HG03139 (cell line): Measurements from ENCODE around the gene INHBC.

Source experiments
- ATAC-seq: cut with Tn5 transposase; IDR thresholded peaks from one replicate; pipeline ENCODE4 v1.9.1; 2021; ENCODE audit not compliant: unreplicated experiment

Gene INHBC

DNA sequence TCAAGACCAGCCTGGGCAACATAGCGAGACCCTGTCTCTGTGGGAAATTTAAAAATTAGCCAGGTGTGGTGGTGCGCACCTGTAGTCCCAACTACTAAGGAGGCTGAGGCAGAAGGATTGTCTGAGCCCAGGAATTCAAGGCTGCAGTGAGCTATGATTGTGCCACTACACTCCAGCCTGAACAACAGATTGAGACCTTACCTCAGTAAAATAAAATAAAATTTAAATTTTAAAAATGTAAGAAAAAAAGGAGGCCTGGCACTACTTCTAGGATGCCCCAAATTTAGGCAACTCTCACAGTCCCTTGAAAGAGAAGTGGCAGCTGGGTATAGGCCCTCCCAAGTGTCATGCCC lies 19.6 kb downstream of the INHBC start:
- ATAC-seq: no peak

- ATAC-seq: no peak
Measured at GRCh38 chr12:57454566-57455373, 20.2 kb downstream of the INHBC start, which contains the start of gene INHBE. Gene INHBE, plus strand, starts transcription at chr12:57455307. Its CDS starts 230 bp downstream, at chr12:57455537.

GRCh38 chr12:57455374-57456144 lies 21.0 kb downstream of the INHBC start:
- no peak for ATAC-seq

DNA sequence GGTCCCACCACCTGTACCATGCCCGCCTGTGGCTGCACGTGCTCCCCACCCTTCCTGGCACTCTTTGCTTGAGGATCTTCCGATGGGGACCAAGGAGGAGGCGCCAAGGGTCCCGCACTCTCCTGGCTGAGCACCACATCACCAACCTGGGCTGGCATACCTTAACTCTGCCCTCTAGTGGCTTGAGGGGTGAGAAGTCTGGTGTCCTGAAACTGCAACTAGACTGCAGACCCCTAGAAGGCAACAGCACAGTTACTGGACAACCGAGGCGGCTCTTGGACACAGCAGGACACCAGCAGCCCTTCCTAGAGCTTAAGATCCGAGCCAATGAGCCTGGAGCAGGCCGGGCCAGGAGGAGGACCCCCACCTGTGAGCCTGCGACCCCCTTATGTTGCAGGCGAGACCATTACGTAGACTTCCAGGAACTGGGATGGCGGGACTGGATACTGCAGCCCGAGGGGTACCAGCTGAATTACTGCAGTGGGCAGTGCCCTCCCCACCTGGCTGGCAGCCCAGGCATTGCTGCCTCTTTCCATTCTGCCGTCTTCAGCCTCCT lies 21.6 kb downstream of the INHBC start:
- no peak for ATAC-seq

DNA sequence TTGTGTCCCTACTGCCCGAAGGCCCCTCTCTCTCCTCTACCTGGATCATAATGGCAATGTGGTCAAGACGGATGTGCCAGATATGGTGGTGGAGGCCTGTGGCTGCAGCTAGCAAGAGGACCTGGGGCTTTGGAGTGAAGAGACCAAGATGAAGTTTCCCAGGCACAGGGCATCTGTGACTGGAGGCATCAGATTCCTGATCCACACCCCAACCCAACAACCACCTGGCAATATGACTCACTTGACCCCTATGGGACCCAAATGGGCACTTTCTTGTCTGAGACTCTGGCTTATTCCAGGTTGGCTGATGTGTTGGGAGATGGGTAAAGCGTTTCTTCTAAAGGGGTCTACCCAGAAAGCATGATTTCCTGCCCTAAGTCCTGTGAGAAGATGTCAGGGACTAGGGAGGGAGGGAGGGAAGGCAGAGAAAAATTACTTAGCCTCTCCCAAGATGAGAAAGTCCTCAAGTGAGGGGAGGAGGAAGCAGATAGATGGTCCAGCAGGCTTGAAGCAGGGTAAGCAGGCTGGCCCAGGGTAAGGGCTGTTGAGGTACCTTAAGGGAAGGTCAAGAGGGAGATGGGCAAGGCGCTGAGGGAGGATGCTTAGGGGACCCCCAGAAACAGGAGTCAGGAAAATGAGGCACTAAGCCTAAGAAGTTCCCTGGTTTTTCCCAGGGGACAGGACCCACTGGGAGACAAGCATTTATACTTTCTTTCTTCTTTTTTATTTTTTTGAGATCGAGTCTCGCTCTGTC lies 22.3 kb downstream of the INHBC start:
- ATAC-seq: no peak

DNA sequence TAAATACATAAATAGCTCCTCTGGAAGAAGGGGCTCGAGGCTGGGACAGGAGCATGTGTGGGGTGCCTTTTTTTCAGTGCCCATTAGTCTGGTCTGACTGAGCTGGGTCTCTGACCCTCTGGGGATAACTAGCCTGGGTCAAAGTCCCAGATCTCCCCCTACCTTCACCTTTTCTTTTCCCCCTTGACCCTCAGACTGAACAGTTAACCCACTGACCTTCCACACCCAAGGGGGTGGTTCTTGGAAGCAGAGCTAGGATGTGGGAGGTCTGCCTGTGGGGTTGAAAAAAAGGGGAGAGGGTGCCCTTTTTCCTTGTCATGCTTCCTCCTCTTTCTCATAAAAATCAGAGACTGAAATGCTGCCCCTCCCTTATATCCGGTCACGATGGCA lies 24.1 kb downstream of the INHBC start:
- no peak for ATAC-seq

GRCh38 chr12:57459055-57459749 lies 24.6 kb downstream of the INHBC start:
- peak; percentile 43 for ATAC-seq

DNA sequence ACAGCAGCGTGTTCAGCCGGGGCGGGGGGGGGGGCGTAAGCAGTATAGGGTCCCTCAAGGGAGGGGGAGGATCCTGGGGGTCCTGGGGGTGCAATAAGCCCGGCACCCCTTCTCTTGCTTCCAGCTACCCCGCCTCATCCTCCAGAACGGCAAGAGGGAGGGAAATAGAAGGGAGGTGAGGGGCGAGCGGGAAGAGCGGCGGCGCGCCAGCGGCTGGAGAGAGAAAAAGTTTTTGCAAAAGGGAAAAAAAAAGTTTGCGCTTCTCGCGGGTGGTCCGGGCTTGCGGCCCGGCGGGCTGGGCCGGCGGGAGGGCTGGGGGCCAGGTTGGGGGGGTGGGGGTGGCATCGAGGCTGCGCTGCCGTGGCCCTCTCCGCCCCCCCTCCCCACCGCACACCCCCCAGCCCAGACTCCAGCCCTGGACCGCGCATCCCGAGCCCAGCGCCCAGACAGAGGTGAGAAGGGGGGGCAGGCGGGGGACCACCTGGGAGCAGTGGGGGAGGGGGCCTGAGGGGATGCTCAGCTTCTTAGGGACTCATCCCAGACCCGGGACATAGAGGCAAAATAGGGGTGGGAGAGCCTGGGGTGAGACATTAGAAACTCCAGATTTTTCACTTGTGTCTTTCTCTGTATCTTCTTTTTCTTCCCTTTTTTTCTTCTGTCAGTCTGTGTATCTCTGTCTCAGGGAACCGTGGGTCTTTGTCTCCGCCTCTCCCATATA lies 25.3 kb downstream of the INHBC start, which contains the start of gene GLI1:
Gene GLI1 (plus strand): TSS at position 36 of the 718 bp plus-strand sequence. CDS start 3,907 bp downstream, outside the sequence.
- no peak for ATAC-seq

- ATAC-seq: no peak
Measured at GRCh38 chr12:57460468-57460784, 25.8 kb downstream of the INHBC start.

- no peak for ATAC-seq
Measured at GRCh38 chr12:57460841-57461275, 26.3 kb downstream of the INHBC start.

- no peak for ATAC-seq
Measured at GRCh38 chr12:57461276-57461916, 26.8 kb downstream of the INHBC start.

DNA sequence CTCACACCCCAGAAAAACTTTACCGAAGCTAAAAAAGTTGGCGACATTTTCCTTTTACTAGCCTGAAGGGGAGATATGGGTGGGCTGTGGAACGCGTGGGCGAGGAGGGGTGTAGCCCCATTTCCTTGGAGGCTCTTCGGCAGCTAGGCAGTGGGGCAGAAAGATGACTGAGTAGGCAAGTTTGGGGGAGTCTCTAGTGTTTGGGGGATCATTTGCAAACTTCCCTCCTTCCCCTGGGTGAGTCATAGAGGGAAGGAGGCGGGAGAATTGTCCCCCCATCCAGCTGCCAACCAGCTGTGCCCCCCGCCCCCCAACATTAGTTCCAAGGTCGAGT lies 27.3 kb downstream of the INHBC start:
- no peak for ATAC-seq

DNA sequence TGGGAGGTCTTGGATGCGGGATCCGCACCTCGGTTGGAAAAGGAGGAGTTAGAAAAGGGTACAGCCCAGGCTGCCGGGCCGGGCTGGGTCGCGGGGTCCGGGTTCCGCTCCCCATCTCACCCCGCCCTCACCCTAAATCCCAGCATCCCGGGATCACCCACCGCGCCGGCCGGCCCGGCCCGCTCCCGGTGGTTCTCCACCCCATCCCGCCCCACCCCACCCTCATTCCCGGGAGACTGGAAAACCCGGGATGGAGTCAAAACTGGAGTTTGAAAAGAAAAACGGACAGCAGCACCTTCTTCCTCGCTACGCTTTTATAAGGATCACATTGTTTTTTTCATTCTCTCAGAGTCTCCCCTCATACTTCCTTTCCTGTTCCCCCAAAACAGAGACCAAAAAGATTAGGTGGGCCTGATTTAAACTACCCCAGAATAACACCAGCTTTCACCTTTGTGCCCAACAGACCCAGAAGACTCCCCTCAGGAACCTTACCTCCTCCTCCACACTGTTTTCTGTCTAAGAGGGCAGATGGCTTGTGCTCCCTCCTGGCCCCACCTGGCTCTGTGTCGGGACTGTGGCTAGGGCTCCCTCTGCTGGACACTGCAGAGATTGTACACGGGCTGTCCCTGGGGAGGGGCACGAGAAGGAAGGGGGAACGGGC lies 27.8 kb downstream of the INHBC start:
- peak; percentile 47 for ATAC-seq

DNA sequence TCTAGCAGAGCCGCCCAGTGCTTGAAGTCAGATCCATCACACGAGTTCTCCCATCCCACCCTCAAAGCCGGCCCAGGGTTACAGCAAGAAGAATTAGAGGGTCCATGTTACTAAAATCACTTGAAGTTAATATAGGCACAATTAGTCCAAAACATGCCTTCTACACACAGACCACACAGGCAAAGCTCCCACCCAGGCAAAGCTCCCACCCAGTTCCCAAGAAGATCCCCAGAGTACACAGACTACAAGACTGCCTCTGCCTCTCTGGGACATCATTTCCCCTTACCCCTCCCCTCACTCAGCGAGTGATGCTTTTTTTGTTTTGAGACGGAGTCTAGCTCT lies 28.3 kb downstream of the INHBC start:
- ATAC-seq: no peak

DNA sequence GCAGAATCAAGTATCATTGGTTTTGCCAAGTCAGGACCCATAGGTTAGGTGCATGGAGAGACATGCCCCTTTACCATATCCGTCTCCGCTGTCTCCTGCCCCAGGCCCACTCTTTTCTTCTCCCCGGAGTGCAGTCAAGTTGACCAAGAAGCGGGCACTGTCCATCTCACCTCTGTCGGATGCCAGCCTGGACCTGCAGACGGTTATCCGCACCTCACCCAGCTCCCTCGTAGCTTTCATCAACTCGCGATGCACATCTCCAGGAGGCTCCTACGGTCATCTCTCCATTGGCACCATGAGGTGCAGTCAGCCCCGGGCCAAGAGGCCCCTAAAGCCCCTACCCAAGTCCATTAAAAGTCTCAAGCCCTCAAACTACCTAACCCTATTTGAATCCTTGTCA lies 30.0 kb downstream of the INHBC start:
- no peak for ATAC-seq

- no peak for ATAC-seq
Measured at GRCh38 chr12:57465030-57465746, 30.6 kb downstream of the INHBC start.

DNA sequence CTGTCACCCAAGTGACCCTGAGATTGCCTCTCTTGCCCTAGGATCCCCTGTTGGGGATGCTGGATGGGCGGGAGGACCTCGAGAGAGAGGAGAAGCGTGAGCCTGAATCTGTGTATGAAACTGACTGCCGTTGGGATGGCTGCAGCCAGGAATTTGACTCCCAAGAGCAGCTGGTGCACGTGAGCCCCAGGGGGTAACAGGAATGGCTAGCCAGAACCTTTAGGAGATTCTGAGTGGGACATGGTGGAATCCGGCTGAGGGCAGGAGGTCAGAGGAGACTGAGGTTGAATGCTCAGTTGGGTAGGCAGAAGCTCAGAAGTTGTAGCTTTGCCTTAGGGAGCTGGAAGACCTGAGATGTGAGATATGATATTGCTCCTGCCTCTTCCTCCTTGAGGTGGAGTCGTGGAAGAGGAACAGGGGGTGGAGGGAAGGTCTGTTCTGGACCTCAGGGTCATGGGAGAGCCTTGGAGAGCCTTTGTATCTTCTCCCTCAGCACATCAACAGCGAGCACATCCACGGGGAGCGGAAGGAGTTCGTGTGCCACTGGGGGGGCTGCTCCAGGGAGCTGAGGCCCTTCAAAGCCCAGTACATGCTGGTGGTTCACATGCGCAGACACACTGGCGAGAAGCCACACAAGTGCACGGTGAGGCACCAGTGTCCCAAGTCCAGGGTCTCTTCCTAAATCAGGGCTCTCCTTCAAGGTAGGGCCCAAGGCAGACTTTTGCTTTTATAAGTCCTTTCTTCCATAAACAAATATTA lies 31.3 kb downstream of the INHBC start:
- ATAC-seq: no peak
